H1 (cell line): ENCODE data around the gene ZAP70. TPM values are rescaled to one million over a fixed set of nuclear protein-coding genes. Genes with fewer than 3 reads are reported as not detected.

Source experiments
- RBBP5 ChIP-seq: IDR thresholded peaks from 2 replicates; pipeline ENCODE4 v1.7.1; 2012; ENCODE audit warnings: low read depth, mild to moderate bottlenecking, inconsistent platforms, low read length, moderate library complexity, borderline replicate concordance
- polyA plus RNA-seq, 7 experiments: library from polyadenylated mRNA; depleted of rRNA in 3 of 7; stranded (reverse) in 5 of 7; unstranded in 2 of 7; fragments of >200 nt in 5 of 7; fragments of 200-250 nt in 2 of 7; gene quantifications; 1 replicate in 5 of 7; 2 replicates in 1 of 7; 4 replicates in 1 of 7; pipeline versions ENCODE4 v1.2.1 to v1.2.3, GENCODE V29; 2011 to 2013; ENCODE audit warnings: missing spikeins in 2 of 7, mixed read lengths in 2 of 7
- total RNA-seq: library from RNA; stranded (reverse); fragmentation: NEBNext Ultra II Directional; extraction: Animal tissue kit (Norgen Biotek cat#: 25700); gene quantifications from 2 replicates; pipeline ENCODE4 v1.2.1, GENCODE V29; 2021

Gene ZAP70
- total and polyA plus RNA-seq, 2 of the 8 experiments (the other 6 are each of a cell fraction or from before 2014, with no cell fraction given) = 0.15 TPM; not detected in 1

GRCh38 chr2:97741251-97741650, 27.9 kb downstream of the ZAP70 start (continued):
- TF ChIP-seq RBBP5 = no peak
